IPS-18c (cell line): ENCODE data around the gene RFX2.
"Not testable (repeated sequence)": the region's sequence is repeated elsewhere in the genome, so short reads cannot be mapped to it uniquely, and the experiment has no call there.

Source experiments
- H3K4me3 ChIP-seq: 2 replicates; pipeline ENCODE4 v1.7.0; 2013; ENCODE audit warnings: low read depth, mild to moderate bottlenecking, low read length, moderate library complexity; ENCODE audit not compliant: insufficient read depth
- H3K9me3 ChIP-seq: one replicate; pipeline ENCODE4 v1.6.1; 2013; ENCODE audit warnings: mild to moderate bottlenecking, low read length, moderate library complexity; ENCODE audit not compliant: control insufficient read depth, insufficient read depth

Gene RFX2

DNA sequence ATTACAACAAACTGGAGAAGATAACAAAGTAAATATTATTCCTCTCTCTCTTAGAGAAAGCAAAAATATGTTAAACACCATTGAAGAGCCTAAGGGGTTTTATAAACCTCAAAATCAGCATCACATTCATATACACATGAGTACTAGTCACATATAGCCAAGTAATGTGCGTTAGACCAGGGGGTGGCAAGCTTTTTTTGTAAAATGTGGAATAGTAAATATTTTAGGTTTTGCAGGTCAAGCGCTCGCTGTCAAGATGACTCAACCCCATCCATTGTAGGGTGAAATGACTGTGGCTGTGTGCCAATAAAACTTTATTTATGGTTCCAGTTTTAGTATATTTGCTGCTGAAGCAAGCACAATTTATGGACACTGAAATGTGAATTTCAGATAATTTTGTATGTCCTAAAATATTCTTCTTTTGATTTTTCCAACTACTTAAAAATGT, 21.7 kb downstream of the RFX2 start:
- peaks cover 4% of the 10 kb centered on the region for H3K9me3 ChIP-seq
- H3K4me3 ChIP-seq, result no peak overlapping the region

DNA sequence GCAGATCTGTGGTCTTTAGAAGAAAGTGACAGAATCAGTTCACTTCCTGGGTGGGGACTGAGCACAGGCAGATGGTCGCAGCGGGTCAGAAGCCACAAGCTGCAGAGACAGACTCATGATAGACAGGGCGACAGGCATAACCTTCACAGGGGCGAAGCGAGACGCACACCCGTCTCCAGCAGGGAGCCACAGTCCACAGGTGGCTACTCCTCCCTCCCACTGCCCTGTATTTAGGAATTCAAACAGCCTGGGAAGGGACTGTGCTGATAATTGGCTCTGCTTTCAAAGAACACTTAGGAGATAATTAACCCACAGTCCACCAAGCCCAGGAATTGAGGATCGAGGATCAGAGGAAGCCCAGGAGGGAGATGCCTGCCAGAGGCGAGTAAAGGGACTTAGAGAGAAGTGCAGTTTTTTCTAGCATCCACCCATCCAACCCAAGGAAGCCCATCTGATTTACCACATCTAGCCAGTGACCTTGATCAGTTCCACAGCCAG, 23.2 kb downstream of the RFX2 start:
- H3K4me3 ChIP-seq, result no peak overlapping the region
- H3K9me3 ChIP-seq, result peaks cover 4% of the 10 kb centered on the region

DNA sequence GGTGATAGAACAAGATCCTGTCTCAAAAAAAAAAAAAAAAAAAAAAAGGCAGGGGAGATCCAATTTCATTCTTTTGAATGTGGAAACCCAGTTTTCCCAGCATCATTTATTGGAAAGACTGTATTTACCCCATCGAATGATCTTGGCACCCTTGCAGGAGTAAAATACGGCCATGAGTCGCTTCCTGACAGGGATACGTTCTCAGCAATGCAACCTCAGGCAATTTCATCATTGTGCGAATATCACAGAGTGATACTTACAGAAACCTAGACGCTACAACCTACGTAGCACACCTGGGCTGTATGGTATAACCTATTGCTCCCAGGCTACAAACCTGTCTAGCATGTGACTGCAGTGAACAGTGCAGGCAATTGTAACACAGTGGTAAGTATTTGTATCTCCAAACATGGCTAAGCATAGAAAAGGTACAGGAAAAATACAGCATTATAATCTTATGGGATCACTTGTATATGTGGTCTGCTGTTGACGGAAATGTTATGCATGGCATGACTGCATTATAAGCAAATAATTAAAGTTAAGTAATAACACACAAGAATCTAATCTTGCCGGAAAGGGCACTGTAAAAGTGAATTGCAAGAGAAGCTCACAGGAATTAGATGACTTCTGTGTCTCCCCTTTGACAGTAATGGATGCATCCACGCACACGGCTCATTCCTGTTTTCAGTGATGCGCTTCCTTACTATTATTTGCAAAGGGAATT, 24.1 kb downstream of the RFX2 start:
- no peak overlapping the region for H3K4me3 ChIP-seq
- peaks cover 3% of the 10 kb centered on the region for H3K9me3 ChIP-seq

DNA sequence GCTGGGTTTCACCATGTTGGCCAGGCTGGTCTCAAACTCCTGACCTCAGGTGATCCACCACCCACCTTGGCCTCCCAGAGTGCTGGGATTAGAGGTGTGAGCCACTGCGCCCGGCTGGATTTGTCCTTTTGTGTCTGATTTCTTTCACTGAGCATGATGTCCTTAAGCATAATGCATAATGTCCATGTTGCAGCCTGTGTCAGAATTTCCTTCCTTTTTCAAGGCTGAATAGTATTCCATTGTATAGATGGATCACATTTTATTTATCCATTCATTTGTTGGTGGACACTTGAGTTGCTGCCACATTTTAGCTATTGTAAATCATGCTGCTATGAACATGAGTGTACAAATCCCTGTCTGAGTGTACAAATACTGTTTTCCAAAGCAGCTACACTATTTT, 25.5 kb downstream of the RFX2 start:
- Histone ChIP-seq H3K4me3 (no peak overlapping the region), H3K9me3 (no peaks in the 10 kb centered on the region)

DNA sequence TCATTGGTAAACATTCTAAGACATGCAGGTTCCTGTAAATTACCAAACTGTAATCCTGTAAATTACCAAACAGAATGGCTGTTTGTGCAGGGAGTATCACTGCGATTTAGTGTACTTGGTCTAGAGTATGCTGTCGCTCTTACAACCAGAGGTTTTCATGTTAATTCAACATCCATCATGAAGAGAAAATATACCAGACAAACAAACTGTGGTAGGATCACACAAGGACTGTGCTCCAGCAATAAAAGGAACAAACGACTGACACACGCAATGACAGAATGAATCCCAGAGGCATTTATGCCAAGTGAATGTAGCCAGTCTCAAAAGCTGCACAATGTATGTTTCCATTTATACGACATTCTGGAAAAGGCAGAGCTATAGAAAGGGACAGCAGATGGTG, 31.2 kb downstream of the RFX2 start:
- Histone ChIP-seq H3K4me3 (no peak overlapping the region), H3K9me3 (no peaks in the 10 kb centered on the region)

DNA sequence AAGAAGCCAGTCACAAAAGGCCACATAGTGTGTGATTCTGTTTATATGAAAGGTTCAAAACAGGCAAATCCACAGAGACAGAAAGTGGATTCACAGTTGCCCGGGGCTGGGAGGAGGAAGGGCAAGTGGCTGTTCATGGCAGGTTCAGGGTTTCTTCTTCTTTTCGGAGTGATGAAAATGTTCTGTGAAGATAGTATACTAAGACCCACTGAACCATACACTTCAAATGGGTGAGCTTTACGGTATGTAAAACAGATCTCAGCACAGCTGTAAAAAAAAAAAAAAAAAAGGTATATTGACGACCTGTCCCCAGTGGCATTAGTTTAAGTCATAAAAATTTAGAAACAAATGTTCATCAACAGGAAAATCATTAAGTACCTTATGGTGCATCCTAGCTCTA, 32.2 kb downstream of the RFX2 start:
- no peak overlapping the region for H3K4me3 ChIP-seq
- H3K9me3 ChIP-seq, result no peaks in the 10 kb centered on the region

DNA sequence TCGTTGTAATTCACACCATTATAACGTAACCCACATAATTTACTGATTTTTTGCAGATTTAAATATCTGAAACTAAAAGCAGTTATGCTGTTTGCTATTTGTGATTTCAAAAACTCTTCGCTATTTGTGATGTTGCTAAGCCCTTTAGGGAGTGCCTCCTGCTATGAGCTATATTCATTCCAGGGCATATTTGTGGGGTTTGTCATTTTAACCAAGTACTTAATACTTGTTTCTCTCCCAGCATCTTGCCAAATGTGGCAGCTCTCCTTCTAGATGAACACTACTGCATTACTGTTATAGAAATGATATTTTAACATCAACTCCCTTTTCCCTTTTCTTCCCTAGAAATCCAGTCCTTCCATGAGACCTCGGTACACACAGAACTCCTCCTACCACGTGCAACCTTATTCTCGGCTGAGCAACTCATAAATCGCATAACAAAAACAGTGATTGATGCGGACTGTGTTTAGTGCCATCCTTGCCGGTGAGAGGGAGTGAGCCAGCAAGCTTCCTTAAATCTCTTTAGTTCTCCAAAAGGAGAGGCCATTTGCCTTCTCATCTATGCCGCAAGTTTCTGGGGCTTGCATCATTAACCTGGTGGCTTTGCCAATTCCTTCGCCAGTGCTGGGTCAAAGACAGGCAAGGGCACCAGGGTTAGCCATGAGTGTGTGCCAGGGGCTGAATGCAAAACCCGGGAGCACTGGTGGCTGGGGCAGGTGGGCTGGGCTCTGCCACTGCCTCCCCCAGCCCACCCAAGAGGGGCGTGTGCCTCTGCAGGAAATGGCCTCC, 33.4 kb downstream of the RFX2 start:
- Histone ChIP-seq H3K4me3 (no peak overlapping the region), H3K9me3 (no peaks in the 10 kb centered on the region)

DNA sequence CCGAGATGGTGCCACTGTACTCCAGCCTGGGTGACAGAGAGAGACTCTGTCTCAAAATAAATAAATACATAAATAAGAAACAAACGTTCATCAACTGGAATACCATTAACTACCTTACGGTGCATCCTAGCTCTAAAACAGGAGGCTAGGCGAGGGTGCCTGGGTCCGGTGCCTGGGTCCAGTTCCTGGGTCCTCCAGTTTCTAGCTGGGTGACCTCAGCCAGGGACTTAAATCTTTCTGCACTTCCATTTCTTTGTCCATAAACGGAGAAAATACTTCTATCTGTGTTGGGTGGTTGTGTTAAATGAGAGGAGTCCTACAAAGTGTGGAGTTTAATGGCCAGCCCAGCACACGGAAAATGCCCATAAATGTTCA, 34.0 kb downstream of the RFX2 start:
- Histone ChIP-seq H3K4me3 (no peak overlapping the region), H3K9me3 (no peaks in the 10 kb centered on the region)

DNA sequence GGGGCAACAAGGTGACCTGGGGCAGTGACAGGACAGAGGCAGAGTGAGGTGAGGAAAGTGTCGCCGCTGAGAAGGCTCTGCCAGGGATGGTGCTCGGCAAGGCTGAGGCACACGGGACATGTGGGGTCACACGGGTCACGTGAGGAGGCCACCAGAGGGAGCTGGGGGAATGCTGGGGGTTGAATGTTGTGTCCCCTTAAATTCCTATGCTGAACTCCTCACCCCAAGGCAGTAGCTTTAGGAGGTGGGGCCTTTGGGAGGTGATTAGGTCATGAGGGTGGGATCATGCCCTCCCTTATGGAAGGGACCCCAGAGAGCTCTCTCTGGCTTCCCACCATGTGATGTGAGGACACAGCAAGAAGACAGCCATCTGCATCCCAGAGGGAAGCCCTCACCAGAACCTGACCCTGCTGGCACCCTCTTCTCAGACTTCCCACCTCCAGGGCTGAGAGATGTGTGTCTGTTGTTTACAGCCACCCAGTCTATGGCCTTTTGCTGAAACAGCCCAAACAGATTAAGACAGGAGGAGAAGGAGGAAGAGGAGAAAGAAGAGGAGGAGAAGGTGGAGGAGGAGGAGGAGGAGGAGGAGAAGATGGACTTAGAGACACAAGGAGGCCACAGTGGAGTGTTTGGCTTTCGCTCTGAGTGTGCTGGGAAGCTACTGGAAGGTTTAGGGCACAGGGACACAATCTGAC, 35.4 kb downstream of the RFX2 start:
- H3K9me3 ChIP-seq, result no peaks in the 10 kb centered on the region
- H3K4me3 ChIP-seq, result no peak overlapping the region

DNA sequence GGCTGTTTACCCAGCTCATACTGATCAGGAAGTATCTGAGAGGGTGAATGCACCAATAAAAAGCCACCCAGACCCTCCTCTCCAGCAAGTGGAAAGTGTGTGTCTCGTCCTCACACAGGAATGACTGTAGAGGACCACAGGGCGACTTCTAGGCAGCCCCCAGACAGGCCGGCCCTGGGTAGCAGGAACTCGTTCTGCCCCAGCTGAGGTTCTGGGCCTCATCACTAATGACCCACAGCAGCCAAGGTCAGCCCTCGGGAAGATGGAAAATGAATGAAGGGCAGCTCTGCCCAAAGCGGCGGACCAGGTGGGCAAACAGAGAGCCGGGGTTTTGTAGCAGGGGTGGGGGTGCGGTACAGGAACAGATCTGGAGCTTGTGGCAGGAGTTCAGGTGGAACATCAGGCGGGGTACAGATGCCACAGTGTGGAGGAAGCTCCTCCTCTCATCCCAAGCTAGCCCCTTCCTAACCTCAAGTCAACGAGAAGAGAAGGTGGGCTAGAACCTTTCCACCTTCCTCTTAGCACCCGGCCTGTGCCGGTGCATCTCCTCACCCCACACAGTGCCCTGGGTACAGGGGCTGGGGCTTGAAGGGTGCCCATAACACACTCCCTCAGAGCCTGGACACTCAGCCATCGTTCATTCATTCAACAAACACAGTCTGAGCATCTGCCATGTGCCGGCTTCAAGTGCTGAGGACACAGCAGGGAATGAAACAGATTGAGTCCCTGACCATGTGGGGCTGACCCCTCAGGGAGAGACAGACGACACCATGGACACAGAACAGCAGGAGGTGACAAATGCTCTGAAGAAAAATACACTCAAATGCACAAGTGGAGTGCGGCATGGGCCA, 36.2 kb downstream of the RFX2 start:
- no peak overlapping the region for H3K4me3 ChIP-seq
- no peaks in the 10 kb centered on the region for H3K9me3 ChIP-seq

DNA sequence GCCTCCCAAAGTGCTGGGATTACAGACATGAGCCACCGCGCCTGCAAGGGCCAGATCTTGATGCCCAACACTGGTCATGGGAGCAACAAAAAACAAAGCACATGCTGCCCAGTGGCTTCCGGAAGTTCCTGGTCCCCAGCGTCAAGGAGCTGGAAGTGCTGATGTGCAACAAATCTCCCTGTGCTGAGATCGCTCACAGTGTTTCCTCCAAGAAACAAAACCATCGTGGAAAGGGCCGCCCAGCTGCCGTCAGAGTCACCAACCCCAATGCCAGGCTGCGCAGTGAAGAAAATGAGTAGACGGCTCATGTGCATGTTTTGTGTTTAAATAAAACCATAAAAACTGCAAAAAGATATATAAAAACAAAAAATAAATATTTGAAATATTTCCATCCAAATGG, 37.1 kb downstream of the RFX2 start:
- H3K4me3 ChIP-seq, result not testable (repeated sequence)

DNA sequence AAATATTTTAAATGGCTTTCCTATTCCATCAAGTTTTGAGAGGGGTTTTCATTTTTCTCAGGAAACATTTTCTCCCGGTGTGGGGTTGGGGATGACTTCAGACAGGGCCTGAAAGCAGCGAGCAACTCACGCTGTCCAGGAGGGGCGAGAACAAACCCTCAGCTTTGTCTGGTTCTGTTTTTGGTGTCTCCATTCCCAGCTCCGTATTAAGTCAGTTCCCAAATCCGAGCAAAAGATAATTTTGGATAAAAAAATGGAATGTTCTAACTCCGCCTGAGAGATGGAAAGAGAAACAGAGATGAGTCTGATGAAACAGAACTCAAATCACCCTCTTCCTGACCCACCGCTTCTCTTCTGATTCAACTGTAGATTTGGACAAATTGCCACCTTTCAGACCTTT, 38.4 kb downstream of the RFX2 start:
- Histone ChIP-seq H3K4me3 (no peak overlapping the region), H3K9me3 (no peaks in the 10 kb centered on the region)

More for the DNA sequence above, 37.1 kb downstream of the RFX2 start:
- H3K9me3 ChIP-seq, result not testable (repeated sequence)

DNA sequence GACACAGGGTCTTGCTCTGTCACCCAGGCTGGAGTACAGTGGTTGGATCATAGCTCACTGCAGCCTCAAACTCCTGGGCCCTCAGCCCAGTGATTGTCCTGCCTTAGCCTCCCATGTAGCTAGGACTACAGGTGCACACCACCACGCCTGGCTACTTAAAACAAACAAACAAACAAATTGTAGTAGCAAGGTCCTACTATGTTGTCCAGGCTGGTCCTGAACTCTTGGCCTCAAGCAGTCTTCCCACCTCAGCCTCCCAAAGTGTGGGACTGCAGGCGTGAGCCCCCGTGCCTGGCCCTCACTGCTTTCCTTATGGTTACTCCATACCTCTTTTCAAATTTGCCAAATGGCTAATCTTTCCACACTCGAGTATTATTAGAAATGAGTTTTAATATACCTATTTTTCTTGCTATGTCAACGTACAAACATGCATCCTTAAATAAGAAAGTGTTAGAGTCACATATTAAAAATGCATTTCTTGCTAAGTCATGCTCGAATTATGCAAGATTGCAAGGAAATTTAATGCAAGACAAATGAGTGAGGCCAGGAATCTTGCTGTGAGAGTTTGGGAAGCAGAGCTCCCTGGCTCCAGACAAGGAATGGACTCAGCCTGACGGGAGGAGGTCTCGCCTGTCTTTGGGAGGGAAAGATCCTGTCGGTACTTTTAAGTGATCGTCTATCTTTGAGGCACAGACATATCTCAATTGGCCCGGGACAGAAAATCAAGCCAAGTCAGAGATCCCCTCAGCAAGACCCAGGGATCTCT, 39.4 kb downstream of the RFX2 start:
- H3K4me3 ChIP-seq, result no peak overlapping the region
- no peaks in the 10 kb centered on the region for H3K9me3 ChIP-seq

DNA sequence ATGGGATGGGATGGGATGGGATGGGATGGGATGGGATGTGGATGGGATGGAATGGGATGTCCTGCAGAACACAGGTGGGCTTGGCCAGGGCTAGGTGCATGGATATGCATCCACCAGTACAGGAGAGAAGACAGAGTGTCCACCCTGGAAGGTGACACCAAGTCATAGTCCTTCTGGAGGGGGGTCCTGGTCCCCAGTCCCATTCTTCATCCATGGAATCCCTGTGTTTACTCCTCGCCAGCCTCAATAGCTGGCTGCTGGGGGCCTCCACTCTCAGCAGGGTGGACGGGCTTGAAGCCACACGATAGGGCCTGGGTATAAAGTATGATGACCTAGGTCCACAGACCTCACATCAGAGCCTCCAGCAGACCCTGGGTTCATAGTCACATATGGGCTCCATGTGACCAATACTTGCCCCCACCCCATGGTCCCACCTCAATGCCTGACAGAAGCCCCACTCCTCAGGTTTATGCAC, 40.1 kb downstream of the RFX2 start:
- no peaks in the 10 kb centered on the region for H3K9me3 ChIP-seq
- H3K4me3 ChIP-seq, result no peak overlapping the region

DNA sequence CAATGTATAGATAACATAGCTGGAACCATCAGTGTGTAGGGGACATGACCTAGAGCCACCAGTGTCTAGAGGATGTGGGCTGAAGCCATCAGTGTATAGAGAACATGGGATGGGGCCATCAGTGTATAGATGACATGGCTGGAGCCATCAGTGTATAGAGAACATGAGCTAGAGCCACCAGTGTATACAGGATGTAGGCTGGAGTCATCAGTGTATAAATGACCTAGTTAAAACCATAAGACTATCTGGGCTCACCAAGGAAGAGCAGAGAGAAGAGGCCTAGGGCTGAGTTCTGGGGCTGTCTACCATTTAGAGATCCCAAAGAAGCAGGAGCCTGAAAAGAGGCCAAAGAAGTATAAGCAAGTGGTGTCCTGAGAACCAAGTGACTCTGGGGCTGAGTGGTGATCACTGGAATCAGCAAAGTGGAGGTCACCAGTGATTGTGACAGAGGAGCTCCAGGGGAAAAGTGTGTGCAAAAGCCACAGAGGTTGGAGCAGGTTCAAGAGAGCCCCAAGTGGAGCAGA, 41.0 kb downstream of the RFX2 start:
- H3K4me3 ChIP-seq, result no peak overlapping the region
- no peaks in the 10 kb centered on the region for H3K9me3 ChIP-seq

DNA sequence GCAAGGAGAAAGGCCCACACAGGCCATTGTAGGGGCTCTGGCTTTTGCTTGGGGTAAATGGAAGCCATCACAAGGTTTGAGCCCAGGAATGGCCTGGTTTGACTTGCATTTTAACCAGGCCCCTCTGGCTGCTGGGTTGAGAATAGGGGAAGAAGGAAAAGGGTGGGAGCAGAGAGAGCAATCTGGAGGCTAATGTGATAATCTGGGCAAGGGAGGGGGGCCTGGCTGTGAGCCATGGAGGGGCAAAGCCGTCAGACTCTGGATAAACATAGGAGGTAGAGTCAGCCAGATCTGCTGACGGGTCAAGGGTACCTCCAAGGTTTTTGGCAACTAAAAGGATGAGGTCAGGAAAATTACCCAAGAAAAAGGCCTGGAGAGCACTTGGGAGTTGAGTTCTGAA, 41.6 kb downstream of the RFX2 start:
- H3K9me3 ChIP-seq, result no peaks in the 10 kb centered on the region

More for the DNA sequence above, 41.6 kb downstream of the RFX2 start:
- H3K4me3 ChIP-seq, result no peak overlapping the region
